GM20431 (cell line): ENCODE measurements around the gene MAFG.

Experiments
- in situ Hi-C: fragments of 300-500 bp; cut with MseI, MboI; formaldehyde crosslinking; loops from one replicate; pipeline ENCODE4 v1.15.0; 2020; ENCODE audit warnings: low sequenced_read_pairs; ENCODE audit not compliant: unreplicated experiment

Gene MAFG

GRCh38 chr17:81927653-81928543 is at the start of gene MAFG:
Gene MAFG, minus strand, starts transcription at chr17:81927735. Its CDS starts 4,550 bp downstream, at chr17:81923185.
- in situ Hi-C loops = no loop called here

DNA sequence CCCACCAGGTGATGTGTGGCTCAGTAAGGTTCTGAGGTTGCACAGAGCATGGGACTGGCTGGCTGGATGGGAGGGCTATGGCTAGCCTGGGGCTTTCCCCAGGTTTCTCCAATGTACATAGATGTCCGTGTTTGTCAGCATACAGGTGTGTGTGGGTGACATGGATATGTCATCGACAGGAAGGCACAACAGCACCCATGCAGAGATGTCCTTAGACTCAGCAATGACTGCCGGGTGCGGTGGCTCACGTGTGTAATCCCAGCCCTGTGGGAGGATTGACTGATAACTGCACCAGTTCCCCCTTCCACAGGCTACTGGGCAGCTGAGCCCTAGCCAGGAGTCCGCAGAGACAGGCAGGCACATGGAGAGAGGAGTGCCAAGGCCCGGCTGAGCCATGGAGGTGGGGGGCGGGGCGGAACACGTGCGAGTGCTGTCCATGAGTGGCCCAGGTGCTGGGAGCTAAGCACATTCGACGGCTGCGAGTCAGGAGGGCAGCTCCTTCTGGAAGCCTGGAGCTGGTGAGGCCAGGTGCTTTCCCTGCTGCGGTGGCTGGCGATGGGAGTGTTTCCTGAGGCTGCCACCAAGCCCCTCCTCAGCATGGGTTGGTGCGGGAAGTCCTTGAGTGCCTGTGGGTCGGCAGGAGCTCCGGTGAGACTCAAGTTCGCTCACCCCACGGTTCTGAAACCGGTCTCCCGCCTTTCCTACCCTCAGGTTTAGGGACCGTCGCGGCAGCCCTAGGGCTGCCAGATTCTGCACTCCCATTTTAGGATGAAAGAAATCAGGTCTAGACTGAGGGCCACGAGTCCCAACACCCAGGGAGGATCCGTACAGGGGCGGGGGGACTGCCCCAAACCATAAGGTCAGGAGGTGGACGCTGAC is 49.0 kb upstream of the MAFG start:
- in situ Hi-C loops = no loop called here

DNA sequence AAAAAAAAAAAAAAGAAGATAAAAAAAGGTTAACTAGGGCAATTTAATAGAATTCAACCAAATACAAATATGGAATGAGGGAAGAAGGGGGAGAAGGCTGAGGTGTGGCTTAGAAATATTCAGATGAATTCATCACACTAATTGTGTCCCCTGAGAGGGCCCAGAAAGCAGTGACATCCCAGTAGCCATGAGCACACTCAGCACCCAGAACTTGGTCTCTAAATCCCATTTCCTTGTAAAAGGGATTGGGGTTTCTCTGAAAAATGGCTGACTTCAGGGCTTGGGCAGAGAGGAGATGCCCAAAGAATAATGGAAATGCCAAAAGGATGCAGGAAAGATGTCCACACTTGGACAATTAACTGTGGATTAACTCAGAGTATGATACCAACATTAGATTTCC is 45.9 kb upstream of the MAFG start:
- in situ Hi-C loops = no loop called here

DNA sequence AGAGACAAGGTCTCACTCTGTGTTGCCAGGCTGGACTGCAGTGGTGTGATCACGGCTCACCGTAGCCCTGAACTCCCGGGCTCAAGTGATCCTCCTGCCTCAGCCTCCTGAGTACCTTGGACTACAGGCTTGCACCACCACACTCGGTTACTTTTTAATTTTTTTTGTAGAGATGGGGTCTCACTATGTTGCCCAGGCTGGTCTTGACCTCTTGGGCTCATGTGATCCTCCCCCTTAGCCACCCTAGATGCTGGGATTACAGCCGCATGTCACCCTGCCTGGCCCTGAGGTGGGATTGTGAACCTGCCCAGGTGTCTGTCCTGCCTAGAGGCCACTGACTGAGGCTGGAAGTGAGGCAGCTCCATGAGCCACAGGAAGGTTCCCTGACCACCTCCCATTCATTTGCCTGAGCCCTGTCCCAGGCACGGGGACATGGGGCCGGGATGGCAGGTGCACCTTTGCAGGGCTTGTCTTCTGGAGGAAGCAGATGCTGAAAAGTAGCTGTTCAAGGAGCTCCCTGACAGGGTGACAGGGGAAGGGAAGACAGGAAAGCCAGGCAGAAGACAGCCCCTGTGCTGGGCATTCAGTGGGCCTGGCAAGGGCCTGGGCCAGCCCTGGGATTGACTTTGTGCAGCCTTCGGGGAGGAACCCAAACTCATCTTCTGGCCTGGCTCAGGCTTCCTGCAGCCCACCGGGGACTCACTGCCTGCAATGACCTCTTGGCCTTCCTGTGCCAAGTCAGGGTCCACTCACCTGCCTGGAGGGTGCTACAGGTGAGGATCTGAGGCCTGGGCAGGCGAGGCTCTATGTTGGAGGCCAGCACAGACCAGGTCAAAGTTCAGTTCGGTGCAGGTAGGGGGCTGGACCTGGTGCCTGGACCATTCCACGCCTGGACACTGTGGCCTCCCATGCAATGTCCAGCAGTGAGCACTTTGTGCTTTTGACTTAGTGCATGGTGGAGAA is 41.6 kb upstream of the MAFG start:
- in situ Hi-C loops = no loop called here

- in situ Hi-C loops = no loop called here
Observed at GRCh38 chr17:81968396-81968745, 40.8 kb upstream of the MAFG start.

GRCh38 chr17:81967533-81968395 is 40.2 kb upstream of the MAFG start:
- in situ Hi-C loops = no loop called here

DNA sequence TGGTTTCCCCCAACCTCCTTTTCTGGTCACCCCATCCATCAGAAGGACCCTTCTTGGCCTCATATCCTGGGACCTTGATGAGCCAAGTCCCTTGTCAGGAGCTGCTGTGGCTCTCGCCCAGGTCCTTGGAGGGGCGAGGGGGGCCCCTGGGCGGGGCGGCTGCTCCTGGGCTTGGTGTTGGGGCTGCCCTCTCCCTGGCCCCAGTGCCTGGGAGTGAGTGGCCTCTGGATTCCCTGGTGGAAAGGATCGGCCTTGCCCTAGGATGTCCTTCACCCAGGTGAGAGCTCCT is 39.7 kb upstream of the MAFG start:
- in situ Hi-C loops = no loop called here

DNA sequence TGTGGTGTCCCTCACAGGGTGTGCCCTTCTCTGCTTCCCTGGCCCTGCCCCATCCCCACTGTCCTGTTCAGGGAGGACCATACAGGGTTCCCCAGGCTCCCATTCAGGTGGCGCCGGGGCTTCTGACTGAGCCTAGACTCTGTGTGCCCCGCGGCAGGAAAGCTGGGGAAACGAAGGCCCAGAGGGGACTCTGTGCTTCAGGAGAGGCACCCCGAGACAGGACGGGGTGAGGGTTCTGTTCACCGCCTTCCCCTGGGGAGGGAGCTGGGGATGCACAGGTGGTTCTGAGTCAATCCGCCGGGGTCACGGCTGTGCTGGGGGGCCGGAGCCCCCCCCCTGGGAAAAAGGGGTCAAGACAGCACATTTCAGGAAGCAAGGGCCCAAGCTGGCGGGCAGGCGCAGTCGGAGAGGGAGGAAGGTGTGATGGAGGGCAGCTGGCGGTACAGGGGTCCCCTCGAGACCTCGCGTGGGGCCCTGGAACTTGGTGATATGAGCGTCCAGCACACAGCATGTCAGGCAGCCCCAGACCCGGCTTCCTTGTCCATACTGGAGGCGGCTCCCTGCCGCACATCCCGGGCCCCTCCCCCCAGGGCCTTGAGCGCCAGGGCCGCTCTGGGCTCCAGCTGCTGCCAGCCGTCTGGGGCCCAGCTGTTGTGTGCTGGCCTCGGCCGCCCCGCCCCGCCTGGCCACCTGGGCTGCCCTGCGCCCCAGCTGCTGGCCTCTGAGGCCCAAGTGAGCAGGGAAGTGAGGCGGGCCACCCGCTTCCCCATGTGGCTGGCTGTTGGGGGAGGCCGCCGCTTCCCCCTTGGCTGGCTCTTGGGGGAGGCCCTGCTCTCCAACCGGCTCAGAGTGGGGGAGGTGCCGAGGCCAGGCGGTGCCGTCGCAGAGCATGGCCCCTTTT is 39.1 kb upstream of the MAFG start:
- in situ Hi-C loops = no loop called here

- in situ Hi-C loops = no loop called here
Observed at GRCh38 chr17:81964081-81964849, 36.7 kb upstream of the MAFG start.

DNA sequence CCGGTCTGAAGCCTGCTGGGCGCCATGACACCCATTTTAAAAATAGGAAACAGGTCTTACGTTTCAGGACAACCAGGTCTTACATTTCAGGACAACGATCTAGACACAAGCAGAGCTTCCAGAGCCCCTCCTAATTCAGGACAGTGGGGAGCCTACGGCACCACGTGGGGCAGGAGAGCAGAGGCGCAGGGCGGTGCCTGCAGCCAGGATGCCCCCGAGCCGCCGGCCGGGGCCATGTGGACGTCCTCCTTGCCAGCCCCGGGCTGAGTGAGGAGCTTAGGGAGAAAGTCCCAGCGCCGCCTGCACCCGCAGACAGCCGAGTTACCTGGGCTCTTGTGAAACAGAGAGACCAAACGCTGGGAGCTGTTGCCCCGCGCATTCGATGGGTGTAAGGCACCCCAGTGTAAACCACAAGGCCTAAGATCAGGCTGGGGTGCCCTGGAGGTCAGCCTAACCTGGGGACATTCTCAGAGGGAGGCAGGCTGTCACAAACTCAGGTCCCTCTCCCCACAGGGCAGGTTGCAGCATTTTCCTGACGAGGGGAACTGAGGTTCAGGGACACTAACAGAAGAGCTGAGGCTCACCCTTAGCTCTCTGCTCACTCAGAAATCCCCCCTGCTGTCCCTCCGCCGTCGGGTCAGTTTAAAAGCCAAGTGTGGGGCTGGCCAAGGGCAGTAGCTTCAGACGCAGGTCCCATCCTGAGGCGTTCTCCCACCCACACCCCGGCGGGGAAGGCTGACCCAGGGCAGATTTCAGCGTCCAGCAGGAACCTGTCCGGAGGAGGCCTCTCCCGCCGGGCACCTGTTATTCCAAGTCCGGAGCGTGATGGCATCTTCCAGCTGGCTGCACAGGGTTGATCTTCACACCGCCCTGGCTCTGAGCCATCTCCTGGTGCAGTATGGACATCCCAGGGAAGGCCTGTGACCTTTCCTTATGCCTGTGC is 35.2 kb upstream of the MAFG start:
- in situ Hi-C loops = no loop called here

GRCh38 chr17:81961521-81962498 is 34.3 kb upstream of the MAFG start:
- in situ Hi-C loops = no loop called here

DNA sequence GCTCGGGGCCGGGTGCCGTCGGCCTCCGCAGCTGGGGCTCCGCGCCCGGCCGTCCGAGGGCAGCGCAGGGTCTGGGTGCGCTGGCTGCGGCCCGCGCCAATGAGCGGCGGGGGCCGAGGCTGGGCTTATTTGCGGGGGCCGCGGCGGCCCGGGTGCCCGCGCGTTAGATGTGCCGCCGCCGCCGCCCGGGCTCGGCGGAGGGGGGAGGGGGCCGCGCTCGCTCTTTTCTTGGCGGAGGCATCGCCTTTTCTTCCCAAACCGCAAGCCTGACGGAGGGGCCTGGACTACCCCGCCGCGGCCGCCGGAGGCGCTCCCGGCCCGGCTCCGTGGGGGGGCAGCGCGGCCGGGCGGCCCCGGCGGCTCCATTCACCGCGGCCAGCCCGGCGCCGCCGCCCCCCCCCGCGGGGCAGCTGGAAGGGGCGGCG is 33.6 kb upstream of the MAFG start, which contains the start of gene NOTUM:
Gene NOTUM (minus strand): TSS at position 101 of the 425 bp plus-strand sequence. CDS start 278 bp downstream, outside the sequence.
- in situ Hi-C loops = no loop called here

DNA sequence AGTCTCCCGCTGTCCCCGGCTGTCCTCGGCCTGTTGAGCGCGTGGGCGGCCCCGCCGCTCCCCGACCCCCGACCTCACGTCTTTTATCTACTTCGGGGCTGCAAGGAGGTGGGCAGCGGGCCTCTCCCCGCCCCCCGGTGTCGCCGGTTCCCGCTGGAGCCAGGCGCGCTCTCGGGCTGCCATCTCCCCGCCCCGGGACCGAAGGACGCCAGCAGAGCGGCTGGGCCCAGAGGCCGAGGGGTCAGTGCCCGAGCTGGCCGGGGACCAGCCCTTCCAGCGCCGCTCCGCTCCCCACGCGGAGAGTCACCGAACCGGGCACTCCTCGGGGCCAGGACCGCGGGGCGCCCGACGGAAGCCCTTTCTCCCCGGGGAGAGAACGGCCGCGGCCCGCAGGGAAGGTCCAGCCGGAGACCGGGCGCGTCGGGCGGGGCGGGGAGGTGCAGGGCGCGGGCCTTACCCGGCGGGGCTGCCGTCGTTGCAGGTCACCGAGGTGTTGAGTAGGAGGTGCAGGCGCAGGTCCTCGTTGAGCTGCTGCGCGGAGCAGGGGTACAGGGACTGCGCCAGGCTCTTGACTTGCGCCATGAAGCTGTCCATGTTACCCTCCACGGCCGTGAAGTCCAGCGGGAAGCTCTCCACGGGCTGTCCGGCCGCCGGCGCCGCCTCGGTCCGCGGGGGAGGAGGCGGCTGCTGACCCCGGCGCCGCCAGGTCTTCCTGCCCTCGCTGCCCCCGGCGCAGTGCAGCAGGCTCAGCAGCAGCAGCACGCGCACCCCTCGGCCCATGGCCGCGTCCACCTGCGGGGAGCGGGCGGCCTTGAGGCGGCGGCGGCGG is 32.8 kb upstream of the MAFG start:
- in situ Hi-C loops = no loop called here

GRCh38 chr17:81959362-81960129 is 32.0 kb upstream of the MAFG start:
- in situ Hi-C loops = no loop called here
